IMR-90 (cell line): Measurements from ENCODE around the gene PCDHGB7. TPM values are rescaled to one million over a fixed set of nuclear protein-coding genes. Genes with fewer than 3 reads are reported as not detected.

Experiments used
- ATAC-seq: fragments of 200-7000 bp; cut with Tn5 transposase; 2 replicates; pipeline ENCODE4 v1.9.1; 2020; ENCODE audit warnings: low read depth, mild to moderate bottlenecking, moderate library complexity
- BruUV-seq: library from RNA; stranded (reverse); fragments of 400-500 nt; replicated peaks from 2 replicates; lab custom pipeline; 2021; lab: Mats Ljungman, UMichigan
- CTCF ChIA-PET: fragments of 300-600 bp; formaldehyde crosslinking; extraction: SDS; loops from one replicate; lab custom pipeline; 2021; ENCODE audit warnings: antibody characterized with exemption; lab: Yijun Ruan, JAX
- POLR2A ChIA-PET: fragments of 300-600 bp; sonication (Branson Sonifier 250); formaldehyde crosslinking; loops from one replicate; lab custom pipeline; 2022; ENCODE audit warnings: antibody characterized with exemption; ENCODE audit not compliant: unreplicated experiment; lab: Charles Lee
- DNase-seq: peaks from one replicate; pipeline ENCODE4 v3.0.0; 2013
- H2AFZ ChIP-seq: replicated peaks from 2 replicates; pipeline ENCODE3; 2013; ENCODE audit warnings: low read length, mild to moderate bottlenecking; ENCODE audit not compliant: poor library complexity
- H2AK5ac ChIP-seq: 2 replicates; pipeline ENCODE4 v1.6.1; 2013; ENCODE audit warnings: low read depth, low read length, inconsistent platforms
- H2AK9ac ChIP-seq: replicated peaks from 2 replicates; pipeline ENCODE3; 2013; ENCODE audit warnings: mild to moderate bottlenecking, low read depth, low read length, moderate library complexity; ENCODE audit not compliant: poor library complexity
- H2BK120ac ChIP-seq: 2 replicates; pipeline ENCODE4 v1.6.1; 2013; ENCODE audit warnings: low read depth, low read length, inconsistent platforms
- H2BK15ac ChIP-seq: 3 replicates; pipeline ENCODE4 v1.6.1; 2013; ENCODE audit warnings: low read depth, low read length, inconsistent platforms
- H2BK20ac ChIP-seq: 2 replicates; pipeline ENCODE4 v1.6.1; 2013; ENCODE audit warnings: low read depth, mild to moderate bottlenecking, inconsistent platforms, low read length, moderate library complexity
- H2BK5ac ChIP-seq: 2 replicates; pipeline ENCODE4 v1.6.1; 2013; ENCODE audit warnings: mild to moderate bottlenecking, low read depth, low read length, inconsistent platforms; ENCODE audit not compliant: poor library complexity, severe bottlenecking
- H3K14ac ChIP-seq: replicated peaks from 2 replicates; pipeline ENCODE4 v1.6.1; 2013; ENCODE audit warnings: low read depth, low read length, inconsistent platforms
- H3K18ac ChIP-seq: 2 replicates; pipeline ENCODE4 v1.6.1; 2013; ENCODE audit warnings: low read depth, low read length, control low read depth
- H3K23ac ChIP-seq: 2 replicates; pipeline ENCODE4 v1.6.1; 2013; ENCODE audit warnings: low read depth, low read length, inconsistent platforms
- H3K27ac ChIP-seq: 2 replicates; pipeline ENCODE4 v1.5.1; 2013; ENCODE audit warnings: mild to moderate bottlenecking, control low read depth, low read length; ENCODE audit not compliant: insufficient read depth
- H3K27me3 ChIP-seq: 2 replicates; pipeline ENCODE4 v1.6.1; 2013; ENCODE audit warnings: low read length; ENCODE audit not compliant: control insufficient read depth, insufficient read depth
- H3K36me3 ChIP-seq: 2 replicates; pipeline ENCODE4 v1.6.1; 2013; ENCODE audit warnings: low read length, mixed read lengths; ENCODE audit not compliant: control insufficient read depth, insufficient read depth
- H3K4ac ChIP-seq: 2 replicates; pipeline ENCODE4 v1.6.1; 2013; ENCODE audit warnings: low read depth, low read length, inconsistent platforms
- H3K4me1 ChIP-seq: 2 replicates; pipeline ENCODE4 v1.6.1; 2013; ENCODE audit warnings: low read length, mixed read lengths; ENCODE audit not compliant: control insufficient read depth, insufficient read depth
- H3K4me2 ChIP-seq: 2 replicates; pipeline ENCODE4 v1.6.1; 2013; ENCODE audit warnings: low read depth, mild to moderate bottlenecking, control low read depth, low read length, moderate library complexity
- H3K4me3 ChIP-seq: 2 replicates; pipeline ENCODE4 v1.5.1; 2013; ENCODE audit warnings: low read depth, mild to moderate bottlenecking, control low read depth, low read length, moderate library complexity; ENCODE audit not compliant: insufficient read depth
- H3K56ac ChIP-seq: 2 replicates; pipeline ENCODE4 v1.6.1; 2013; ENCODE audit warnings: low read length, inconsistent platforms; ENCODE audit not compliant: insufficient read depth; ENCODE audit errors: extremely low read depth
- H3K79me1 ChIP-seq, 2 experiments: 2 replicates each; pipeline ENCODE4 v1.6.1; 2013; ENCODE audit warnings: low read length in 2 of 2, inconsistent platforms in 1 of 2, low read depth in 1 of 2
- H3K9ac ChIP-seq: 2 replicates; pipeline ENCODE4 v1.6.1; 2013; ENCODE audit warnings: low read depth, low read length, control low read depth
- H3K9me1 ChIP-seq: 2 replicates; pipeline ENCODE4 v1.6.1; 2013; ENCODE audit warnings: low read length, inconsistent platforms; ENCODE audit not compliant: insufficient read depth
- H3K9me3 ChIP-seq: 2 replicates; pipeline ENCODE4 v1.6.1; 2013; ENCODE audit warnings: low read length; ENCODE audit not compliant: control insufficient read depth, insufficient read depth
- H4K20me1 ChIP-seq: 2 replicates; pipeline ENCODE4 v1.6.1; 2013; ENCODE audit warnings: low read length, inconsistent platforms; ENCODE audit not compliant: insufficient read depth
- H4K5ac ChIP-seq: 2 replicates; pipeline ENCODE4 v1.6.1; 2013; ENCODE audit warnings: mild to moderate bottlenecking, low read depth, low read length, control low read depth
- H4K8ac ChIP-seq, 2 experiments: 2 replicates each; pipeline ENCODE4 v1.6.1; 2013; ENCODE audit warnings: low read depth in 2 of 2, low read length in 2 of 2, control low read depth in 1 of 2, inconsistent platforms in 1 of 2
- H4K91ac ChIP-seq: 2 replicates; pipeline ENCODE4 v1.6.1; 2013; ENCODE audit warnings: low read depth, low read length, inconsistent platforms; ENCODE audit not compliant: insufficient read depth
- RCOR1 ChIP-seq: IDR thresholded peaks from 2 replicates; pipeline ENCODE4 v1.6.1; 2012; ENCODE audit warnings: mild to moderate bottlenecking, low read length, improper control_type of control experiment; ENCODE audit not compliant: insufficient replicate concordance
- USF2 ChIP-seq: fragments of 150-350 bp; IDR thresholded peaks from 2 replicates; pipeline ENCODE4 v1.6.1; 2017; ENCODE audit warnings: mild to moderate bottlenecking, antibody characterized with exemption, low read length, low read depth
- WGBS, 2 experiments: methylation state at CpG; one replicate each; pipeline versions ENCODE4 v1.1.5 to v1.1.7; 2013; ENCODE audit warnings: missing lambda C conversion rate in 2 of 2; ENCODE audit not compliant: insufficient read length in 1 of 2; ENCODE audit errors: extremely low coverage in 2 of 2; 5-methylcytosine and 5-hydroxymethylcytosine counted together
- dilution Hi-C: fragments of 300-500 bp; cut with HindIII; formaldehyde crosslinking; loops from one replicate; pipeline ENCODE4 v1.14.3; 2018; ENCODE audit warnings: low sequenced_read_pairs; ENCODE audit not compliant: unreplicated experiment
- in situ Hi-C: fragments of 300-500 bp; cut with MboI; formaldehyde crosslinking; loops from 3 replicates; pipeline ENCODE4 v1.14.3; 2019; ENCODE audit warnings: low sequenced_read_pairs, inconsistent platforms, mixed read lengths
- intact Hi-C: fragments of 100-400 bp; cut with micrococcal nuclease; formaldehyde crosslinking; loops from 2 replicates; pipeline ENCODE4 v1.10.0; 2022
- polyA plus RNA-seq, 3 experiments: library from polyadenylated mRNA; depleted of rRNA; stranded (reverse); fragments of >200 nt; gene quantifications; 2 replicates each; pipeline ENCODE4 v1.2.3, GENCODE V29; 2012; ENCODE audit warnings: low replicate concordance in 1 of 3
- total RNA-seq: library from RNA; depleted of rRNA; stranded (reverse); fragments of >200 nt; gene quantifications from 2 replicates; pipeline ENCODE4 v1.2.3, GENCODE V29; 2012

Gene PCDHGB7
- total and polyA plus RNA-seq, 2 of the 4 experiments (the other 2 are of a cell fraction): 6.3 to 8.1 TPM

- ATAC-seq (no peak), DNase-seq (no peak)
- POLR2A ChIA-PET: no interaction called here
- no peak for TF ChIP-seq USF2
- TF ChIP-seq RCOR1: no peak
- Histone ChIP-seq H2BK20ac (no peak overlapping the region), H3K9me3 (peaks cover 53% of the 10 kb centered on the region), H4K91ac (no peak overlapping the region), H3K4me2 (no peak overlapping the region), H3K27ac (no peak overlapping the region), H2AK9ac (no peak overlapping the region), H3K9me1 (no peaks in the 10 kb centered on the region), H3K27me3 (no peaks in the 10 kb centered on the region), H3K36me3 (peaks cover 20% of the 10 kb centered on the region), H3K56ac (no peak overlapping the region), H3K14ac (no peak overlapping the region), H4K20me1 (no peaks in the 10 kb centered on the region), H2BK5ac (no peak overlapping the region), H2AFZ (no peak overlapping the region), H3K9ac (no peak overlapping the region), H3K79me1 (peaks cover 7% of the 10 kb centered on the region in 2 experiments; a peak in 3 of 4 replicates), H3K23ac (no peak overlapping the region), H3K4me3 (no peak overlapping the region), H3K4ac (no peak overlapping the region), H3K4me1 (peaks cover 1% of the 10 kb centered on the region; the same call in 1 of the 2 replicates), H3K18ac (no peak overlapping the region), H4K8ac (no peak overlapping the region), H2BK120ac (no peak overlapping the region), H4K5ac (no peak overlapping the region), H2BK15ac (no peak overlapping the region), H2AK5ac (no peak overlapping the region)
- intact Hi-C loops (no loop called here), dilution Hi-C loops (no loop called here), in situ Hi-C loops (no loop called here)
- WGBS, 2 experiments: 44% methylated on average over 60 of the region's 77 CpGs; no CpG with 5 or more reads in 1 of the 2 experiments
- CTCF ChIA-PET: no interaction called here
- no TSS peak for BruUV-seq
Measured at GRCh38 chr5:141389153-141390042, 28.1 kb upstream of the PCDHGB7 start.
